Thoracic aorta (tissue), 2 donors: ENCODE measurements around the gene UNC13D. TPM values are rescaled to one million over a fixed set of nuclear protein-coding genes. Genes with fewer than 3 reads are reported as not detected.

Experiments used
- ATAC-seq: fragments of 150-250 bp; one replicate; pipeline ENCODE4 v1.8.0; 2017; ENCODE audit warnings: low read depth; ENCODE audit not compliant: insufficient number of reproducible peaks, low FRiP score
- DNase-seq: peaks from one replicate; pipeline ENCODE4 v3.0.0-alpha.2; 2020; ENCODE audit warnings: low spot score
- H3K27ac ChIP-seq, 2 donors: fragments of 200-600 bp; sonication (generic); 1 replicate in 1 of 2; 2 replicates in 1 of 2; pipeline ENCODE4 v1.5.1; 2016; ENCODE audit warnings: mild to moderate bottlenecking in 2 of 2, moderate library complexity in 2 of 2
- H3K27me3 ChIP-seq: fragments of 200-600 bp; sonication (generic); replicated peaks from 2 replicates; pipeline ENCODE4 v1.6.0; 2016; ENCODE audit warnings: mild to moderate bottlenecking; ENCODE audit not compliant: insufficient read depth
- H3K36me3 ChIP-seq: fragments of 200-600 bp; sonication (generic); one replicate; pipeline ENCODE4 v1.5.1; 2016
- H3K4me1 ChIP-seq, 2 donors: fragments of 200-600 bp; sonication (generic); 1 replicate in 1 of 2; 2 replicates in 1 of 2; pipeline versions ENCODE4 v1.5.1 to v1.6.0; 2016; ENCODE audit warnings: low read depth in 2 of 2, mild to moderate bottlenecking in 1 of 2; ENCODE audit not compliant: control insufficient read depth in 1 of 2
- H3K4me3 ChIP-seq: fragments of 200-600 bp; sonication (generic); 2 replicates; pipeline ENCODE4 v1.5.1; 2016; ENCODE audit warnings: mild to moderate bottlenecking
- H3K9me3 ChIP-seq: fragments of 200-600 bp; sonication (generic); 2 replicates; pipeline ENCODE4 v1.5.1; 2016
- total RNA-seq, 2 donors: library from RNA; depleted of rRNA; stranded (reverse); fragments of >200 nt; gene quantifications; one replicate each; pipeline versions ENCODE4 v1.1.0 to v1.2.3, GENCODE V29; 2016
- TF ChIP-seq, protein P1 (sequence below): fragments of 200-600 bp; sonication (generic); IDR thresholded peaks from one replicate; pipeline ENCODE4 v1.5.1; 2019; ENCODE audit warnings: antibody characterized with exemption

The UNC13D gene
- total RNA-seq, 2 donors from 2014 or later = 13.5 to 36.0 TPM

DNA sequence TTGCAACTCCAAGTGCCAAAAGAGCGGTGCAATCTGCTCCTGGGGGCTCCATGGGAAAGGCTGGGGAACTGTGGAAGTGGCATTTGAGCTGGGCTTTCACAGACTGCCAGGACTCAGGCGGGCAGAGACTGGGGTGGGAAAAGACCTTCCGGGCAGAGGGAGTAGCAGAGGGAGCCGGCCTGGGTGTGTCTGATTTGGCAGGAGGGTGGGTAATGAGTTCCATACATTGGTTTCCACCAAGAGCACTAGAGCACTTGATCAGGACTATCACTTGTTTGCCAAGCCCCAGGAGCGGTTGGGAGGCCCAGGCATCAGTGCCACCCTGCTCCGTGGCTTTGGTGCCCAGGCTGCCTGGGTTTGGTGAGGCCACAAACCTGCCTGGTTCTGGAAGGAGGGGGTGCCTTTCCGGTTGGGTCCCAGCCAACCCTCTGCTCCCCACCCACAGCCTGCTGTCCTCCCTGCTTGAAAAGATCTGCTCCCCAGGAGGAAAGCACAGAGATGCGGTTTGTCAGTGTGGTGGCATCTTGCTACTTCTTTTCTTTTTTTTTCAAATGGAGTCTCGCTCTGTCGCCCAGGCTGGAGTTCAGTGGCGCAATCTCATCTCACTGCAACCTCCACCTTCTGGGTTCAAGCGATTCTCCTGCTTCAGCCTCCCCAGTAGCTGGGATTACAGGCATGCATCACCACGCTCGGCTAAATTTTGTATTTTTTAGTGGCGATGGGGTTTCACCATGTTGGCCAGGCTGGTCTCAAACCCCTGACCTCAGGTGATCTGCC, 37.7 kb upstream of the UNC13D start:
- Histone ChIP-seq H3K27me3 (no peaks in the 10 kb centered on the region), H3K4me1 (peaks cover under 1 to 9% of the 10 kb centered on the region in 2 donors), H3K27ac (no peak overlapping the region), H3K9me3 (no peaks in the 10 kb centered on the region), H3K4me3 (no peak overlapping the region), H3K36me3 (no peaks in the 10 kb centered on the region)
- ATAC-seq (no peak), DNase-seq (no peak)
- TF ChIP-seq, protein P1, sequence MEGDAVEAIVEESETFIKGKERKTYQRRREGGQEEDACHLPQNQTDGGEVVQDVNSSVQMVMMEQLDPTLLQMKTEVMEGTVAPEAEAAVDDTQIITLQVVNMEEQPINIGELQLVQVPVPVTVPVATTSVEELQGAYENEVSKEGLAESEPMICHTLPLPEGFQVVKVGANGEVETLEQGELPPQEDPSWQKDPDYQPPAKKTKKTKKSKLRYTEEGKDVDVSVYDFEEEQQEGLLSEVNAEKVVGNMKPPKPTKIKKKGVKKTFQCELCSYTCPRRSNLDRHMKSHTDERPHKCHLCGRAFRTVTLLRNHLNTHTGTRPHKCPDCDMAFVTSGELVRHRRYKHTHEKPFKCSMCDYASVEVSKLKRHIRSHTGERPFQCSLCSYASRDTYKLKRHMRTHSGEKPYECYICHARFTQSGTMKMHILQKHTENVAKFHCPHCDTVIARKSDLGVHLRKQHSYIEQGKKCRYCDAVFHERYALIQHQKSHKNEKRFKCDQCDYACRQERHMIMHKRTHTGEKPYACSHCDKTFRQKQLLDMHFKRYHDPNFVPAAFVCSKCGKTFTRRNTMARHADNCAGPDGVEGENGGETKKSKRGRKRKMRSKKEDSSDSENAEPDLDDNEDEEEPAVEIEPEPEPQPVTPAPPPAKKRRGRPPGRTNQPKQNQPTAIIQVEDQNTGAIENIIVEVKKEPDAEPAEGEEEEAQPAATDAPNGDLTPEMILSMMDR = no peak

DNA sequence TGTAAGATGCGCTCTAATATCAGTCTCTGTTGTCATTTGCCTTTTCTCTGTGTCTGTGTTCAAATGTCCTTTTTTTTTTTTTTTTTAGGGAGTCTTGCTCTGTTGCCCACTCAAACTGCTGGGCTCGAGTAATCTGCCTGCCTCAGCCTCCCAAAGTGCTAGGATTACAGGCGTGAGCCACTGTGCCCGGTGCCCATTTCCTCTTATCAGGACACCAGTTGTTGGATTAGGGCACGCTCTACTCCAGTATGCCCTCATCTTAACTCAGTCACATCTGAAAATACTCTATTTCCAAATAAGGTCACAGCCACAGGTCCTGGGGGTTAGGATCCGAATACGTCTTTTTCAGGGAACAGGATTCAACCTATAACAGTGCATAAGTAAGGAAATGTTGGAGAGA, 36.1 kb upstream of the UNC13D start:
- Histone ChIP-seq H3K36me3 (no peaks in the 10 kb centered on the region), H3K27ac (no peak overlapping the region), H3K9me3 (no peaks in the 10 kb centered on the region), H3K4me3 (no peak overlapping the region), H3K27me3 (no peaks in the 10 kb centered on the region), H3K4me1 (peaks cover 16 to 25% of the 10 kb centered on the region in 2 donors)
- DNase-seq (no peak), ATAC-seq (no peak)
- TF ChIP-seq, protein P1 = no peak

DNA sequence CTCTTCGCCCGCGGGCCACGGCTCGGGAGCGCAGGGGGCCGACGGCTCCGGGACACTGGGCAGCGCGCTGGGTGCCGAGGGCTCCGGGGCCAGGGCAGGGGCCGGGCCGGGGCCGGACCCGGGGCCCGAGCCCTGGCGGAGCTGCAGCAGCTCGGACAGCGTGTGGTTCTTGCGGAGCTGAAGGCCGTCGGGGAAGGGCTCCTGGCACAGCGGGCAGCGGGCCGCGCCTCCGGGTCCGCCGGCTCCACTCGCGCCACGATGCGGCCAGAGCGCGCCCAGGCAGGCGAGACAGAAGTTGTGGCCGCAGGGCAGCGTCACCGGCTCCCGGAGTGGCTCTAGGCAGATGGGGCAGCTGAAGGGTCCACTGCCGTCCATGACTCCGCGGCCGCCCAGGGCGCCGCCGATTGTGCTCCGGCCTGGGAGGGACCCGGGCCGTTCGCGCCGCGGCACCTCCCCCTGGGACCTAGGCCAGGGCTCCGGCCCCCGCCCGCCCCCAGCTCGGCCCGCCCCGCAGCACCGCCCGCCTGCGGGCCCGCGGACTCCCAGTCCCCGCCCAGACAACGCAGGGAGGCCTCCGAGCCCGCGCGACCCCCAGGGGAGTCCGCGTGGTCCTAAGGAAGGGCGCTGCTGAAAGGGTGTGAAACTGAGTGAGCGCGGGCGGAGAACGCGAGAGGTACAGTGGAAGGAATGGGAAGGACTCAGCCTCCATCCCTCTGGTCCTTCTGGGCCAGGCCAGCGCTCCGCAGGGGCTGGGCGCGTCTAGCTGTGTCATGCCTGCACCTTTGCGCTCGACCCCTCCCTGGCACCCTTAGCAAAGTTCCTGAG, 34.2 kb upstream of the UNC13D start, which contains the start of gene TRIM47:
TRIM47 (minus strand) TSS at position 408 of the 825 bp plus-strand sequence; CDS start at position 375, 33 bp downstream.
- Histone ChIP-seq H3K4me3 (peak within 1 kb of the TSS; percentile 78), H3K9me3 (no peaks in the 10 kb centered on the region), H3K4me1 (peaks cover 35 to 44% of the 10 kb centered on the region in 2 donors), H3K27me3 (no peaks in the 10 kb centered on the region), H3K36me3 (peaks cover 7% of the 10 kb centered on the region), H3K27ac (peak within 1 kb of the TSS; percentile 93 to 99)
- DNase-seq = no peak
- no peak for ATAC-seq
- TF ChIP-seq, protein P1 = peak; percentile 33

DNA sequence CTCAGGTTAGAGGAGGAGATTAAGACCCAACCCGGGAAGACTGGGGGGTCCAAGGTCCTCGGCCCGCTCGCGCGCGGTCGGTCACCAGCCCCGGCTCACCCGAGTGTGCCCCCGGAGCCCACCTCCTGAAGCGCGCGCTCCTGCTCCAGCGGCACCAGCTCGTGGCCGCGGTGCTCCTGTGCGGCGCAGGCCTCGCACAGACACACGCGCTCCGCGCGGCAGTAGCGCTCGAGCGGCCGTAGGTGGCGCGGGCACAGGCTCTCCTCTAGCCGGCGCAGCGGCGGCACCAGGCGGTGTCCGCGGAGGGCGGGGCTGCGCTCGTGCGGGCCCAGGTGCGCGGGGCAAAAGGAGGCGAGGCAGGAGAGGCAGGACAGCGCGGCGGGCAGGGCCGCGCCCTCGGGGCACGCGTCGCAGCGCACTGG, 33.6 kb upstream of the UNC13D start:
- Histone ChIP-seq H3K27me3 (no peaks in the 10 kb centered on the region), H3K36me3 (peaks cover 7% of the 10 kb centered on the region), H3K9me3 (no peaks in the 10 kb centered on the region), H3K4me1 (peaks cover 40 to 50% of the 10 kb centered on the region in 2 donors), H3K4me3 (peak overlapping the region; percentile 78), H3K27ac (peak overlapping the region; percentile 93 to 99)
- DNase-seq = no peak
- ATAC-seq = peak; percentile 34
- TF ChIP-seq, protein P1 = peak; percentile 47
